Stimulated activated naive CD4-positive, alpha-beta T cell (primary cell): ENCODE data around the gene ETHE1.

Experiments
- DNase-seq, 6 experiments: peaks; one replicate each; lab custom pipeline; 2025; lab: John Stamatoyannopoulos, UW

The ETHE1 gene

GRCh38 chr19:43490759-43491158, 36.2 kb downstream of the ETHE1 start:
- DNase-seq: no peak

GRCh38 chr19:43489979-43490599, 36.9 kb downstream of the ETHE1 start:
- no peak for DNase-seq

- no peak for DNase-seq
Measured at GRCh38 chr19:43489310-43489709, 37.7 kb downstream of the ETHE1 start.

- DNase-seq: no peak
Measured at GRCh38 chr19:43488179-43488578, 38.8 kb downstream of the ETHE1 start.

- DNase-seq: no peak
Measured at GRCh38 chr19:43486412-43486811, 40.6 kb downstream of the ETHE1 start.

GRCh38 chr19:43485951-43486350, 41.0 kb downstream of the ETHE1 start:
- DNase-seq: no peak

- DNase-seq: no peak
Measured at GRCh38 chr19:43483281-43483680, 43.7 kb downstream of the ETHE1 start.

- DNase-seq: no peak
Measured at GRCh38 chr19:43482193-43482592, 44.8 kb downstream of the ETHE1 start.

- DNase-seq: no peak
Measured at GRCh38 chr19:43481701-43482100, 45.3 kb downstream of the ETHE1 start.

GRCh38 chr19:43480574-43480973, 46.4 kb downstream of the ETHE1 start:
- no peak for DNase-seq

- no peak for DNase-seq
Measured at GRCh38 chr19:43479961-43480561, 46.9 kb downstream of the ETHE1 start.

- no peak for DNase-seq
Measured at GRCh38 chr19:43479226-43479625, 47.8 kb downstream of the ETHE1 start.

- no peak for DNase-seq
Measured at GRCh38 chr19:43478323-43478722, 48.7 kb downstream of the ETHE1 start.

GRCh38 chr19:43476606-43477005, 50.4 kb downstream of the ETHE1 start:
- no peak for DNase-seq

- peak; percentile 95 to 98 (median 96) for DNase-seq
Measured at GRCh38 chr19:43474986-43475705, 51.9 kb downstream of the ETHE1 start.

GRCh38 chr19:43474487-43474886, 52.5 kb downstream of the ETHE1 start:
- no peak for DNase-seq

GRCh38 chr19:43471091-43471490, 55.9 kb downstream of the ETHE1 start:
- DNase-seq: no peak

- peak; percentile 79 to 91 (median 84) for DNase-seq
Measured at GRCh38 chr19:43470288-43470687, 56.7 kb downstream of the ETHE1 start.

- DNase-seq: peak; percentile 20 to 73 (median 56)
Measured at GRCh38 chr19:43469160-43469480, 57.9 kb downstream of the ETHE1 start.

GRCh38 chr19:43468354-43469159, 58.4 kb downstream of the ETHE1 start:
- DNase-seq: peak in 3 of 6 experiments; percentile 28 to 35 (median 34)

GRCh38 chr19:43467730-43468129, 59.3 kb downstream of the ETHE1 start:
- no peak for DNase-seq

- DNase-seq: no peak
Measured at GRCh38 chr19:43467276-43467675, 59.7 kb downstream of the ETHE1 start.

- DNase-seq: no peak
Measured at GRCh38 chr19:43466793-43467192, 60.2 kb downstream of the ETHE1 start.
